CD14-positive monocyte (primary cell): Measurements from ENCODE around the gene CTNNA3. TPM values are rescaled to one million over a fixed set of nuclear protein-coding genes. Genes with fewer than 3 reads are reported as not detected.

Source experiments
- DNase-seq, 3 donors: peaks; one replicate each; pipeline ENCODE4 v3.0.0-alpha.2; 2011 to 2022
- H2AFZ ChIP-seq: 2 replicates; pipeline ENCODE4 v1.6.0; 2012; ENCODE audit warnings: mild to moderate bottlenecking, low read depth, low read length, inconsistent platforms; ENCODE audit not compliant: insufficient read depth, poor library complexity, severe bottlenecking
- H3K27ac ChIP-seq, 2 donors: 1 replicate in 1 of 2; 2 replicates in 1 of 2; pipeline ENCODE4 v1.5.1; 2012 to 2013; ENCODE audit warnings: low read length in 2 of 2, control low read depth in 1 of 2, inconsistent platforms in 1 of 2, low read depth in 1 of 2, mild to moderate bottlenecking in 1 of 2
- H3K27me3 ChIP-seq, 2 donors: one replicate each; pipeline versions ENCODE4 v1.6.0 to v1.6.1; 2011 to 2013; ENCODE audit warnings: low read length in 2 of 2; ENCODE audit not compliant: control insufficient read depth in 2 of 2, insufficient read depth in 2 of 2
- H3K36me3 ChIP-seq, 2 donors: replicated peaks in 1 of 2; 1 replicate in 1 of 2; 2 replicates in 1 of 2; pipeline versions ENCODE4 v1.5.1 to v1.6.1; 2012 to 2013; ENCODE audit warnings: low read length in 2 of 2, control low read depth in 1 of 2, inconsistent platforms in 1 of 2, mild to moderate bottlenecking in 1 of 2; ENCODE audit not compliant: insufficient read depth in 2 of 2, control insufficient read depth in 1 of 2
- H3K4me1 ChIP-seq, 2 donors: 1 replicate in 1 of 2; 2 replicates in 1 of 2; pipeline versions ENCODE4 v1.5.1 to v1.6.1; 2012 to 2013; ENCODE audit warnings: low read length in 2 of 2, control low read depth in 1 of 2, inconsistent platforms in 1 of 2, mild to moderate bottlenecking in 1 of 2, moderate library complexity in 1 of 2; ENCODE audit not compliant: insufficient read depth in 2 of 2, control insufficient read depth in 1 of 2
- H3K4me2 ChIP-seq: replicated peaks from 2 replicates; pipeline ENCODE3; 2012; ENCODE audit warnings: low read length, moderate library complexity, mild to moderate bottlenecking; ENCODE audit not compliant: poor library complexity, severe bottlenecking; ENCODE audit errors: extremely low read depth
- H3K4me3 ChIP-seq, 3 experiments: fragments of 200-600 bp in 1 of 3; sonication (generic) in 1 of 3; replicated peaks in 1 of 3; 1 replicate in 2 of 3; 2 replicates in 1 of 3; pipeline ENCODE4 v1.5.1; 2011 to 2013; ENCODE audit warnings: low read length in 3 of 3, mild to moderate bottlenecking in 3 of 3, control low read depth in 2 of 3, low read depth in 2 of 3, inconsistent platforms in 1 of 3, moderate library complexity in 1 of 3
- H3K79me2 ChIP-seq: 2 replicates; pipeline ENCODE4 v1.6.0; 2012; ENCODE audit warnings: mild to moderate bottlenecking, control low read depth, inconsistent platforms, low read length, moderate library complexity; ENCODE audit not compliant: insufficient read depth
- H3K9ac ChIP-seq: 2 replicates; pipeline ENCODE4 v1.6.0; 2017; ENCODE audit warnings: low read length, mild to moderate bottlenecking; ENCODE audit not compliant: insufficient read depth, poor library complexity, severe bottlenecking
- H3K9me3 ChIP-seq, 2 donors: replicated peaks in 1 of 2; 1 replicate in 1 of 2; 2 replicates in 1 of 2; pipeline versions ENCODE4 v1.5.1 to v1.6.1; 2012 to 2013; ENCODE audit warnings: low read length in 2 of 2, control low read depth in 1 of 2; ENCODE audit not compliant: control insufficient read depth in 1 of 2, insufficient read depth in 1 of 2
- H4K20me1 ChIP-seq: 2 replicates; pipeline ENCODE4 v1.6.0; 2012; ENCODE audit warnings: mild to moderate bottlenecking, low read length, control low read depth, moderate library complexity; ENCODE audit not compliant: insufficient read depth
- H3K27ac Mint-ChIP-seq, 7 donors: one replicate each; pipeline ENCODE4 v1.8.0; 2020; ENCODE audit warnings: mild to moderate bottlenecking in 7 of 7, mixed read lengths in 7 of 7, moderate library complexity in 6 of 7, inconsistent platforms in 2 of 7
- H3K27me3 Mint-ChIP-seq, 3 donors: one replicate each; pipeline ENCODE4 v1.8.0; 2021 to 2022; ENCODE audit warnings: low read depth in 3 of 3, mild to moderate bottlenecking in 3 of 3, mixed read lengths in 3 of 3, moderate library complexity in 3 of 3, inconsistent platforms in 1 of 3
- H3K36me3 Mint-ChIP-seq, 2 donors: one replicate each; pipeline ENCODE4 v1.8.0; 2020; ENCODE audit warnings: mixed read lengths in 2 of 2, inconsistent platforms in 1 of 2, mild to moderate bottlenecking in 1 of 2
- H3K4me1 Mint-ChIP-seq: one replicate; pipeline ENCODE4 v1.8.0; 2020; ENCODE audit warnings: mild to moderate bottlenecking, mixed read lengths
- H3K4me3 Mint-ChIP-seq, 2 donors: one replicate each; pipeline ENCODE4 v1.8.0; 2020; ENCODE audit warnings: mild to moderate bottlenecking in 2 of 2, mixed read lengths in 2 of 2, moderate library complexity in 1 of 2
- H3K9me3 Mint-ChIP-seq, 7 donors: one replicate each; pipeline ENCODE4 v1.8.0; 2020 to 2022; ENCODE audit warnings: mixed read lengths in 7 of 7, mild to moderate bottlenecking in 6 of 7, moderate library complexity in 6 of 7, inconsistent platforms in 2 of 7
- WGBS: methylation state at CpG from one replicate; pipeline ENCODE4 v1.1.5; 2013; ENCODE audit warnings: missing lambda C conversion rate; ENCODE audit not compliant: insufficient coverage; 5-methylcytosine and 5-hydroxymethylcytosine counted together
- intact Hi-C, 2 donors: fragments of 100-400 bp; cut with micrococcal nuclease; formaldehyde crosslinking; loops; one replicate each; pipeline versions ENCODE4 v1.15.0 to v1.15.1; 2023
- polyA plus RNA-seq, 3 donors: library from polyadenylated mRNA; depleted of rRNA in 1 of 3; unstranded in 2 of 3; stranded (reverse) in 1 of 3; fragments of 300-500 nt in 2 of 3; fragments of >200 nt in 1 of 3; fragmentation: Illumina TruSeq in 2 of 3; gene quantifications; 1 replicate in 2 of 3; 2 replicates in 1 of 3; pipeline ENCODE4 v1.2.3, GENCODE V29; 2012 to 2021
- TF ChIP-seq, protein P1 (sequence below): fragments of 200-600 bp; IDR thresholded peaks from one replicate; pipeline ENCODE4 v1.8.0; 2022; ENCODE audit warnings: antibody characterized with exemption, mild to moderate bottlenecking

CTNNA3 gene
- polyA plus RNA-seq, 3 donors = not detected

DNA sequence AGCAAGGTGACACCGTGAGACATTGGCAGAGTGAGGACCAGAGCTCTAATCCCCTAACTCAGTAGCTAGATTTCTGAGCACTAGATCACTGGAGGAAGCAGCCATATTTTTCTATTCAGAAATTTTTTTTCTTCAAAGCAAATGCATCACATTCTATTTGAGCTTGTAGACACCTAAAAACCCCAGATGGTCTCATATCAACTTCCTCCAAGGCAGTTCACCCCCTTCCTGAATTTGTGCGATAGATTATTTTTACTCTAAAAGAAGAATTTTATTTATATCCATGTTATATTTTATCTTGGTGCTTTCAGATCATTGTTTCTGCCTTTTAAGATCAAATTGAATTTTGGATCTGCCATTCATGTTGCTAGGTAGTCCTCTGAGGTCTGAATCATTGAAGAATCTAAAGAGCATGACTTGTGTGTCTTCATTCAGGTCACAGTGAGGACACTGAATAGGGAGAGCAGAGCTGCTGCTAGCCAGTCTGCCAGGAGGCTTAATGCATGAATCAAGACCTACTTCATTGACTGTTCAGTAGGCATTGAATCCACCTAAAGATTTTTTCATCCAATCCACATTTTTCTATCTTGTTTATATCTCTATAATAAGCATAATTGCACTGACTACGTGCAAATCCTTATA, 863.1 kb downstream of the CTNNA3 start:
- intact Hi-C loops = no loop called here
- H3K4me1 ChIP-seq = no peaks in the 10 kb centered on the region
- no peak for DNase-seq
- H3K27ac ChIP-seq = no peak overlapping the region
- no peaks in the 10 kb centered on the region for H3K4me1 Mint-ChIP-seq
- no peak overlapping the region for H3K27ac Mint-ChIP-seq
- H2AFZ ChIP-seq = no peak overlapping the region
- H3K4me2 ChIP-seq = no peak overlapping the region
- no peaks in the 10 kb centered on the region for H3K36me3 Mint-ChIP-seq
- no peak overlapping the region for H3K4me3 ChIP-seq
- TF ChIP-seq, protein P1, sequence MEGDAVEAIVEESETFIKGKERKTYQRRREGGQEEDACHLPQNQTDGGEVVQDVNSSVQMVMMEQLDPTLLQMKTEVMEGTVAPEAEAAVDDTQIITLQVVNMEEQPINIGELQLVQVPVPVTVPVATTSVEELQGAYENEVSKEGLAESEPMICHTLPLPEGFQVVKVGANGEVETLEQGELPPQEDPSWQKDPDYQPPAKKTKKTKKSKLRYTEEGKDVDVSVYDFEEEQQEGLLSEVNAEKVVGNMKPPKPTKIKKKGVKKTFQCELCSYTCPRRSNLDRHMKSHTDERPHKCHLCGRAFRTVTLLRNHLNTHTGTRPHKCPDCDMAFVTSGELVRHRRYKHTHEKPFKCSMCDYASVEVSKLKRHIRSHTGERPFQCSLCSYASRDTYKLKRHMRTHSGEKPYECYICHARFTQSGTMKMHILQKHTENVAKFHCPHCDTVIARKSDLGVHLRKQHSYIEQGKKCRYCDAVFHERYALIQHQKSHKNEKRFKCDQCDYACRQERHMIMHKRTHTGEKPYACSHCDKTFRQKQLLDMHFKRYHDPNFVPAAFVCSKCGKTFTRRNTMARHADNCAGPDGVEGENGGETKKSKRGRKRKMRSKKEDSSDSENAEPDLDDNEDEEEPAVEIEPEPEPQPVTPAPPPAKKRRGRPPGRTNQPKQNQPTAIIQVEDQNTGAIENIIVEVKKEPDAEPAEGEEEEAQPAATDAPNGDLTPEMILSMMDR = no peak
- H4K20me1 ChIP-seq = no peaks in the 10 kb centered on the region
- WGBS = 20% methylated on average over 1 of the region's 3 CpGs
- H3K27me3 Mint-ChIP-seq = peaks cover 0 to 2% (median 0%) of the 10 kb centered on the region in 3 donors
- no peaks in the 10 kb centered on the region for H3K27me3 ChIP-seq
- H3K9ac ChIP-seq = no peak overlapping the region
- H3K4me3 Mint-ChIP-seq = no peak overlapping the region
- no peaks in the 10 kb centered on the region for H3K79me2 ChIP-seq
- H3K9me3 Mint-ChIP-seq = peaks cover 2 to 8% (median 3%) of the 10 kb centered on the region in 7 donors
- no peaks in the 10 kb centered on the region for H3K36me3 ChIP-seq
- H3K9me3 ChIP-seq = no peaks in the 10 kb centered on the region

DNA sequence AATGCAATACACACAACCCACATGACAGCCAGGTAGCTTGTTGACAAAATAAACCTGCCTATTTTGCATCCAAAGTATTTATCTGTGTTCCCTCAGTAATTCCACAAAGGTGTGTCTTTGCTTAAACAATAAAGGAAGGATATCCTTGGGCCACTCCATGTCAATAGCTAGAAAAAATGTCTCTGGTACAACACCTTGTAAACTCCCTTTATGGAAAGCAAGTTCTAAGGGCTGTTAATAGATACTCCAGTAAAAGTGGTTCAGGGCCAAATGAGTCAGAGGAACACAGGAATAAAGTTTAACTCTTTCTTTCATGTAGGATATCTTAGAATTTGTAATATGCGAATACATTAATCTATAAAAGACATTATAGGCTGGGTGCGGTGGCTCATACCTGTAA, 867.0 kb downstream of the CTNNA3 start:
- Histone ChIP-seq H3K9me3 (no peaks in the 10 kb centered on the region), H3K36me3 (no peaks in the 10 kb centered on the region), H3K27ac (no peak overlapping the region), H2AFZ (no peak overlapping the region), H3K79me2 (no peaks in the 10 kb centered on the region), H3K4me1 (no peaks in the 10 kb centered on the region), H3K9ac (no peak overlapping the region), H4K20me1 (no peaks in the 10 kb centered on the region), H3K4me3 (no peak overlapping the region), H3K4me2 (no peak overlapping the region), H3K27me3 (no peaks in the 10 kb centered on the region)
- Mint-ChIP-seq H3K27ac (no peak overlapping the region), H3K9me3 (peaks cover 2 to 10% (median 4%) of the 10 kb centered on the region in 7 donors), H3K4me1 (no peaks in the 10 kb centered on the region), H3K4me3 (no peak overlapping the region), H3K36me3 (no peaks in the 10 kb centered on the region), H3K27me3 (peaks cover 0 to 2% (median 0%) of the 10 kb centered on the region in 3 donors)
- WGBS = no CpG with 5 or more reads among the region's 2 CpGs
- DNase-seq = no peak
- TF ChIP-seq, protein P1 = no peak
- intact Hi-C loops = no loop called here
